Tibial artery (tissue), 4 donors: ENCODE results near the gene MMP10.
"Not testable (repeated sequence)": the region's sequence is repeated elsewhere in the genome, so short reads cannot be mapped to it uniquely, and the experiment has no call there.

ENCODE experiments used
- DNase-seq, 2 donors: peaks; one replicate each; pipeline ENCODE4 v3.0.0-alpha.2; 2019
- H3K27ac ChIP-seq, 2 donors: fragments of 200-600 bp; sonication (generic) in 1 of 2; 1 replicate in 1 of 2; 2 replicates in 1 of 2; pipeline ENCODE4 v1.5.1; 2018 to 2019; ENCODE audit warnings: mild to moderate bottlenecking in 1 of 2
- H3K27me3 ChIP-seq, 2 donors: fragments of 200-600 bp; sonication (generic) in 1 of 2; one replicate each; pipeline versions ENCODE4 v1.5.1 to v1.6.0; 2016 to 2019
- H3K36me3 ChIP-seq, 3 donors: fragments of 200-600 bp; sonication (generic) in 2 of 3; one replicate each; pipeline ENCODE4 v1.5.1; 2016 to 2019; ENCODE audit warnings: mild to moderate bottlenecking in 2 of 3
- H3K4me1 ChIP-seq, 4 donors: fragments of 200-600 bp; sonication (generic) in 2 of 4; 1 replicate in 3 of 4; 2 replicates in 1 of 4; pipeline ENCODE4 v1.5.1; 2016 to 2019
- H3K4me3 ChIP-seq, 2 donors: fragments of 200-600 bp; sonication (generic) in 1 of 2; 1 replicate in 1 of 2; 2 replicates in 1 of 2; pipeline ENCODE4 v1.5.1; 2018 to 2019; ENCODE audit warnings: mild to moderate bottlenecking in 2 of 2
- H3K9me3 ChIP-seq, 3 donors: fragments of 200-600 bp; sonication (generic) in 1 of 3; one replicate each; pipeline ENCODE4 v1.5.1; 2016 to 2019
- intact Hi-C: fragments of 100-400 bp; cut with DNase I; formaldehyde crosslinking; loops from one replicate; pipeline ENCODE4 v1.15.0; 2023; ENCODE audit warnings: low total_unique reads
- TF ChIP-seq, protein P1 (sequence below), 2 experiments: fragments of 200-600 bp in 1 of 2; fragments of 450-650 bp in 1 of 2; IDR thresholded peaks; one replicate each; pipeline ENCODE4 v1.5.1; 2017 to 2019; ENCODE audit warnings: antibody characterized with exemption in 2 of 2, mild to moderate bottlenecking in 1 of 2, moderate library complexity in 1 of 2

MMP10 gene

DNA sequence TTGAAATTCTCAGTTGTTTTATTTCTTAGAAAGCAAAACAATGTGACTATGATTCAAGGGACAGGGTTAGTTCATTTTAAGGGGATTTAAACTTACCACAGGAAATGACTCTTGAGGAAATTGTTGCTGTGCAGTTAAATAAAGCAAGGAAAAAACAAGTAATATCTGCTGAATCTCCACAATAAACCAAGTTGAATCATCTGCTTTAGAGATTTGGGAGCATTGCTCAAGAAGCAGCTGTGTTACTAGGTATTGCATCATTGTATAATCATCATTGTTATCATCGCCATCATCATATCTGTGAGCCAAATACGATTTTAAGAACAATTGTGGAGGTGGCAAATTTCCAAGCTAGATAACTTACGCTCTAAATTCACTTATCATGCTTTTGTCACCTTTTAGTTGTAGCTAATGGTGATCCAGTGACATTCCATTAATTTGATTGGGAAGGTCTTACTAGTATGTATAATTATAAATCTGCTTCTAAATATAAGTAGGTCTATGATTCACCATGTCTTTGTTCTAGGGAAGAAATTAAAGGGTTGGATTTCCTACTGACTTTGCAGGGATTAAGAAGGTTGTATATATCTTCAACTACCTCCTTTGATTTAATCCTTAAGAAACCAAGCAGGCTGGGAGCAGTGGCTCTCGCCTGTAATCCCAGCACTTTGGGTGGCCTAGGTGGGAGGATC, 19.9 kb downstream of the MMP10 start:
- no peak for DNase-seq

DNA sequence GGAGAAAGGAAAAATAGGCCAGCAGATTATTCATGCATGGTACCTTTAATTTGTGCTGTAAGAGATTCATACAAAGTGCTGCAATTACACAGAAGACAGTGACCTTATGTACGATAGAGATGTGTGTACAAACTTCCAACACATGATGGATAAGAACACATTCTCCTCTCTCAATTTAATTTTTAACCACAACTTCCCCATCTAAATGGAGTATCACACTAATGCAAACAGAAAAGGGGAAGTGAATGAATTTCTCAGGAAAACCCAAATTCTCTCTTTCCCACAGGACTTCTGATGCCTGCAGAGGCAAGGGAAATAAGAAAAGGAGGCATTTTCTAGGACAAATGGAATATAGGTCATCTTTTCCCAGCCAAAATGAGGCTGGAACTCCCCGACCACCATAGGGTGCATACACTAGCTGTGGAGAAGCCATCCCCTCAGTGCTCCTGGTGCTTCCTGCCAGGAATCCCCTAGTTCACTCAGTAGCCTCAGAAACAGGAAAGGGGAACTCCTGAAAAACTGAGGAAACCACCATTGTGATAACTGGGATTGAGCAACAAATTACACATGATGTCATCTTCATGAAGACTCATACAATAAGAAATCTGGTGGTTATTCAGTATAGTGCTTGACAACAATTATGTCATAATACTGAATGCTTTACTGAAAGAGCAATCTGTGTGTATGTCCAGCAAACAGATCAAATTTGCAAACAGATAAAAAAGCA, 22.4 kb downstream of the MMP10 start:
- TF ChIP-seq, protein P1, sequence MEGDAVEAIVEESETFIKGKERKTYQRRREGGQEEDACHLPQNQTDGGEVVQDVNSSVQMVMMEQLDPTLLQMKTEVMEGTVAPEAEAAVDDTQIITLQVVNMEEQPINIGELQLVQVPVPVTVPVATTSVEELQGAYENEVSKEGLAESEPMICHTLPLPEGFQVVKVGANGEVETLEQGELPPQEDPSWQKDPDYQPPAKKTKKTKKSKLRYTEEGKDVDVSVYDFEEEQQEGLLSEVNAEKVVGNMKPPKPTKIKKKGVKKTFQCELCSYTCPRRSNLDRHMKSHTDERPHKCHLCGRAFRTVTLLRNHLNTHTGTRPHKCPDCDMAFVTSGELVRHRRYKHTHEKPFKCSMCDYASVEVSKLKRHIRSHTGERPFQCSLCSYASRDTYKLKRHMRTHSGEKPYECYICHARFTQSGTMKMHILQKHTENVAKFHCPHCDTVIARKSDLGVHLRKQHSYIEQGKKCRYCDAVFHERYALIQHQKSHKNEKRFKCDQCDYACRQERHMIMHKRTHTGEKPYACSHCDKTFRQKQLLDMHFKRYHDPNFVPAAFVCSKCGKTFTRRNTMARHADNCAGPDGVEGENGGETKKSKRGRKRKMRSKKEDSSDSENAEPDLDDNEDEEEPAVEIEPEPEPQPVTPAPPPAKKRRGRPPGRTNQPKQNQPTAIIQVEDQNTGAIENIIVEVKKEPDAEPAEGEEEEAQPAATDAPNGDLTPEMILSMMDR (IDR thresholded peaks at IDR 0.05): no peak
- Histone ChIP-seq H3K27ac (no peak overlapping the region), H3K9me3 (no peaks in the 10 kb centered on the region), H3K36me3 (no peaks in the 10 kb centered on the region), H3K4me3 (no peak overlapping the region), H3K4me1 (no peaks in the 10 kb centered on the region), H3K27me3 (no peaks in the 10 kb centered on the region)
- DNase-seq: no peak
- intact Hi-C loops: no loop called here

More for the DNA sequence above, 19.9 kb downstream of the MMP10 start:
- Histone ChIP-seq H3K27me3 (no peaks in the 10 kb centered on the region), H3K4me1 (no peaks in the 10 kb centered on the region), H3K9me3 (no peaks in the 10 kb centered on the region), H3K4me3 (no peak overlapping the region), H3K36me3 (no peaks in the 10 kb centered on the region), H3K27ac (no peak overlapping the region)
- intact Hi-C loops: no loop called here
- TF ChIP-seq, protein P1 (IDR thresholded peaks at IDR 0.05): no peak

DNA sequence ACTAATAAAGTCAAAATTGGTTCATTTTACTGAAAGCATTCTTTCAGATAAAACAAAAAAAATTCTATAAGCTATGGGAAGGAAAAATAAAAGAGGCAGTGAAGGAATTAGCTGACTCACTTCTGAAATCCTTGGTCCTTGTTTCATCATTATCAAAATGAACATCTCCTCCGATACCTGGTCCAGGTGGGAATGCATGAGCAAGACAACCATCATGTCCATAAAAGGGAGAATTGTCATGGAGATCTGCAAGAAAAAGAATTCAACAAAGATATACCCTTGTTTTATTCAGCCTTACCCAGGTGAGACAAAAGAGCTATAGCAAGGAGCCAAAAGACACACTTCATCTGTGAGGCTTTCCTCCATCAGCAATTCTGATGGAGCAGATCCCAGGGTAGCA, 27.2 kb downstream of the MMP10 start:
- intact Hi-C loops: no loop called here
- Histone ChIP-seq H3K9me3 (peaks cover 0 to 7% (median 0%) of the 10 kb centered on the region in 3 donors), H3K36me3 (no peaks in the 10 kb centered on the region), H3K4me1 (no peaks in the 10 kb centered on the region), H3K27me3 (no peaks in the 10 kb centered on the region), H3K27ac (no peak overlapping the region), H3K4me3 (no peak overlapping the region)
- no peak for DNase-seq
- TF ChIP-seq, protein P1 (IDR thresholded peaks at IDR 0.05): no peak

DNA sequence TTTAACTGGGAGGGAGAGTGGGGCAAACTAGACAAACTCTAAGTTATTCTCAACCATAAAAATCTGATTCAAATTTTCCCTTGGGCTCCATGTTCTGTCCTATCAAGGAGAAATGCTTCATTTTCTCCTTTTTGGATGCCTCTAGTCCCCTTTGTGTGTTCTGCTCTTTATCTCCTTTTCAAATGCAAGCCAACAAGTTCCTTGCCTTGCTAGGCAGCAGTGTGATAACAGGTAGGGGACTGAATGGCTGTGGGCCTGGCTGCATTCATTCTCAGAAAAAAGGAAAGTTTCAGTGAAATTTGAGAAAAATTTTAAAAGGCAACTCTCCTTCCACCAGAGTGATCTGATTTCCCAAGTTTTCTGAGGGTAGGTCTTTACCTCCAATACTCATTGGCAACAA, 28.8 kb downstream of the MMP10 start:
- Histone ChIP-seq H3K36me3 (no peaks in the 10 kb centered on the region), H3K4me3 (no peak overlapping the region), H3K9me3 (peaks cover 0 to 7% (median 0%) of the 10 kb centered on the region in 3 donors), H3K27me3 (no peaks in the 10 kb centered on the region), H3K27ac (no peak overlapping the region), H3K4me1 (no peaks in the 10 kb centered on the region)
- no peak for DNase-seq
- intact Hi-C loops: no loop called here
- TF ChIP-seq, protein P1 (IDR thresholded peaks at IDR 0.05): no peak

DNA sequence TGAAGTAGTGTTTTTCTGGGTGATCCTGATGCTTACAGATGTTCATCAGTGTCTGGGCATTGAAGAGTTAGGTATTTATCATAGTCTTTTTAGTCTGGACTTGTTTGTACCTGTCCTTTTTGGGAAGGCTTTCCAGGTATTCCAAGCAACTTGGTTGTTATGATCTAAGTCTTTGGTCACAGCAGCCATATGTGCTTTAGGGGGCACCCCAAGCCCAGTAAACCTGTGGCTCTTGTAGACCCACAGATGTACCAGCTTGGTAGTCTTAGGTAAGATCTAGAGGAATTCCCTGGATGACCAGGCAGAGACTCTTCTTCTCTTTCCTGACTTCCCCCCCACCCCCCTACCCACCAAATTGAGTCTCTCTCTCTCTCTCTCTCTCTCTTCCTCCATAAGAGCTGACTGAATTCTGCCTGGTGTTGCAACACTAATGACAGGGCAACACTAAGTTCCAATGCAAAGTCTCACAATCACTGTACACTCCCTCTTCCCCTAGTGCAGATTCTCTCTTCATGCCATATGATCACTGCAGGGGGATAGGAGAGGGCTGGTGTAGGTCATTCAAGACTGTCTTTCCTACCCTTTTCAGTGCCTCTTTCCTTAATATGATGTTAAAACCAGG, 31.2 kb downstream of the MMP10 start:
- no peak overlapping the region for H3K4me3 ChIP-seq
- no peak overlapping the region for H3K27ac ChIP-seq
- peaks cover 0 to 7% (median 0%) of the 10 kb centered on the region in 3 donors for H3K9me3 ChIP-seq
- intact Hi-C loops: no loop called here
- TF ChIP-seq, protein P1 (IDR thresholded peaks at IDR 0.05): no peak
- DNase-seq: no peak
- no peaks in the 10 kb centered on the region for H3K36me3 ChIP-seq
- no peaks in the 10 kb centered on the region for H3K27me3 ChIP-seq
- H3K4me1 ChIP-seq: no peaks in the 10 kb centered on the region

DNA sequence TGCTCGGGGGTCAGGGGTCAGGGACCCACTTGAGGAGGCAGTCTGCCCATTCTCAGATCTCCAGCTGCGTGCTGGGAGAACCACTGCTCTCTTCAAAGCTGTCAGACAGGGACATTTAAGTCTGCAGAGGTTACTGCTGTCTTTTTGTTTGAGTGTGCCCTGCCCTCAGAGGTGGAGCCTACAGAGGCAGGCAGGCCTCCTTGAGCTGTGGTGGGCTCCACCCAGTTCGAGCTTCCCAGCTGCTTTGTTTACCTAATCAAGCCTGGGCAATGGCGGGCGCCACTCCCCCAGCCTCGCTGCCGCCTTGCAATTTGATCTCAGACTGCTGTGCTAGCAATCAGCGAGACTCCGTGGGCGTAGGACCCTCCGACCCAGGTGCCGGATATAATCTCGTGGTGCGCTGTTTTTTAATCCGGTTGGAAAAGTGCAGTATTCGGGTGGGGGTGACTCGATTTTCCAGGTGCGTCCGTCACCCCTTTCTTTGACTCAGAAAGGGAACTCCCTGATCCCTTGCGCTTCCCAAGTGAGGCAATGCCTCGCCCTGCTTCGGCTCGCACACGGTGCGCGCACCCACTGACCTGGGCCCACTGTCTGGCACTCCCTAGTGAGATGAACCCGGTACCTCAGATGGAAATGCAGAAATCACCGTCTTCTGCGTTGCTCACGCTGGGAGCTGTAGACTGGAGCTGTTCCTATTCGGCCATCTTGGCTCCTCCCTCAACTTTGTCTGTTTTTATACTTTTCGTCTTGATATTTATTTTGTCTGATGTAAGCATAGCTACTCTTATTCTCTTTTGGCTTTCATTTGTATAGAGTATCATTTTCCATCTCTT, 33.5 kb downstream of the MMP10 start:
- H3K9me3 ChIP-seq, intact Hi-C loops, DNase-seq, H3K4me3 ChIP-seq, H3K27me3 ChIP-seq, H3K36me3 ChIP-seq, H3K4me1 ChIP-seq, H3K27ac ChIP-seq: not testable (repeated sequence)
